Measurements from ENCODE around the gene EPS15. TPM values are rescaled to one million over a fixed set of nuclear protein-coding genes. Genes with fewer than 3 reads are reported as not detected.

The EPS15 gene
- total RNA-seq, 4 donors from 2014 or later = 56.9 to 80.5 (median 64.3) TPM

GRCh38 chr1:51369171-51369570 lies 149.9 kb downstream of the EPS15 start:
- WGBS, 2 donors = 83 to 87% methylated on average over 4 of the region's 4 CpGs
- H3K4me3 ChIP-seq (ENCODE audit: low read depth, poor library complexity, severe bottlenecking) = no peak overlapping the region
- TF ChIP-seq CTCF (IDR thresholded peaks at IDR 0.05) = no peak
- TF ChIP-seq POLR2A (IDR thresholded peaks at IDR 0.05) = no peak
- intact Hi-C loops (cut with DNase I; ENCODE audit: low total_unique reads) = no loop called here
- no peak for DNase-seq (ENCODE audit: low spot score in 2 of 2)

GRCh38 chr1:51365774-51366173 lies 153.3 kb downstream of the EPS15 start:
- no peak for DNase-seq (ENCODE audit: low spot score in 2 of 2)
- TF ChIP-seq CTCF (IDR thresholded peaks at IDR 0.05) (no peak), POLR2A (IDR thresholded peaks at IDR 0.05) (no peak)
- intact Hi-C loops (cut with DNase I; ENCODE audit: low total_unique reads) = no loop called here
- H3K4me3 ChIP-seq (ENCODE audit: low read depth, poor library complexity, severe bottlenecking) = no peak overlapping the region
- WGBS, 2 donors = 92 to 100% methylated on average over 1 of the region's 1 CpG

GRCh38 chr1:51359879-51360278 lies 159.2 kb downstream of the EPS15 start:
- DNase-seq (ENCODE audit: low spot score in 2 of 2) = peak in 1 of 2 donors; percentile 76
- H3K4me3 ChIP-seq (ENCODE audit: low read depth, poor library complexity, severe bottlenecking) = no peak overlapping the region
- no peak for TF ChIP-seq CTCF (IDR thresholded peaks at IDR 0.05)
- no peak for TF ChIP-seq POLR2A (IDR thresholded peaks at IDR 0.05)
- 86 to 88% methylated on average over 4 of the region's 4 CpGs for WGBS, 2 donors
- intact Hi-C loops (cut with DNase I; ENCODE audit: low total_unique reads) = no loop called here

- intact Hi-C loops (cut with DNase I; ENCODE audit: low total_unique reads) = no loop called here
- TF ChIP-seq POLR2A (IDR thresholded peaks at IDR 0.05) = no peak
- no peak for TF ChIP-seq CTCF (IDR thresholded peaks at IDR 0.05)
- 97 to 100% methylated on average over 1 of the region's 1 CpG for WGBS, 2 donors
- H3K4me3 ChIP-seq (ENCODE audit: low read depth, poor library complexity, severe bottlenecking) = no peak overlapping the region
- no peak for DNase-seq (ENCODE audit: low spot score in 2 of 2)
Measured at GRCh38 chr1:51355382-51355781, 163.7 kb downstream of the EPS15 start.

- intact Hi-C loops (cut with DNase I; ENCODE audit: low total_unique reads) = no loop called here
- no peak for DNase-seq (ENCODE audit: low spot score in 2 of 2)
- H3K4me3 ChIP-seq (ENCODE audit: low read depth, poor library complexity, severe bottlenecking) = no peak overlapping the region
- TF ChIP-seq POLR2A (IDR thresholded peaks at IDR 0.05) = no peak
- TF ChIP-seq CTCF (IDR thresholded peaks at IDR 0.05) = no peak
- WGBS, 2 donors = 73 to 78% methylated on average over 3 of the region's 3 CpGs
Measured at GRCh38 chr1:51354416-51354815, 164.7 kb downstream of the EPS15 start.

- 95 to 100% methylated on average over 1 of the region's 1 CpG for WGBS, 2 donors
- TF ChIP-seq POLR2A (IDR thresholded peaks at IDR 0.05) (no peak), CTCF (IDR thresholded peaks at IDR 0.05) (no peak)
- peak in 1 of 2 donors; percentile 14 for DNase-seq (ENCODE audit: low spot score in 2 of 2)
- H3K4me3 ChIP-seq (ENCODE audit: low read depth, poor library complexity, severe bottlenecking) = no peak overlapping the region
- intact Hi-C loops (cut with DNase I; ENCODE audit: low total_unique reads) = no loop called here
Measured at GRCh38 chr1:51351907-51352306, 167.2 kb downstream of the EPS15 start.

Data from lower leg skin (tissue), 4 donors.